Fibroblast of lung (primary cell): ENCODE data around the gene BABAM2. TPM values are rescaled to one million over a fixed set of nuclear protein-coding genes. Genes with fewer than 3 reads are reported as not detected.

Source experiments
- DNase-seq, 2 donors: peaks; one replicate each; pipeline versions ENCODE4 v3.0.0 to v3.0.0-alpha.2; 2010; ENCODE audit warnings: low read depth in 2 of 2
- H2AFZ ChIP-seq: 2 replicates; pipeline ENCODE4 v1.5.1; 2012; ENCODE audit warnings: low read length, control low read depth, inconsistent platforms
- H3K27ac ChIP-seq: 2 replicates; pipeline ENCODE4 v1.5.1; 2011; ENCODE audit warnings: low read length, control low read depth; ENCODE audit not compliant: insufficient read depth
- H3K27me3 ChIP-seq: 2 replicates; pipeline ENCODE4 v1.5.1; 2011; ENCODE audit warnings: mild to moderate bottlenecking, low read length; ENCODE audit not compliant: control insufficient read depth, insufficient read depth
- H3K36me3 ChIP-seq: 2 replicates; pipeline ENCODE4 v1.5.1; 2011; ENCODE audit warnings: low read length; ENCODE audit not compliant: control insufficient read depth, insufficient read depth
- H3K4me1 ChIP-seq: 2 replicates; pipeline ENCODE4 v1.5.1; 2011; ENCODE audit warnings: low read length; ENCODE audit not compliant: control insufficient read depth, insufficient read depth; ENCODE audit errors: extremely low read depth
- H3K4me2 ChIP-seq: 2 replicates; pipeline ENCODE4 v1.5.1; 2011; ENCODE audit warnings: low read length, control low read depth; ENCODE audit not compliant: insufficient read depth; ENCODE audit errors: extremely low read depth
- H3K4me3 ChIP-seq, 4 experiments: fragments of 200-600 bp in 1 of 4; sonication (generic) in 1 of 4; replicated peaks in 1 of 4; 2 replicates each; pipeline ENCODE4 v1.5.1; 2011 to 2016; ENCODE audit warnings: low read length in 4 of 4, low read depth in 3 of 4, mild to moderate bottlenecking in 3 of 4, control low read depth in 2 of 4, inconsistent platforms in 1 of 4, mixed read lengths in 1 of 4; ENCODE audit not compliant: insufficient read depth in 1 of 4; ENCODE audit errors: control extremely low read depth in 1 of 4
- H3K79me2 ChIP-seq: 2 replicates; pipeline ENCODE4 v1.5.1; 2012; ENCODE audit warnings: mild to moderate bottlenecking, low read length, inconsistent platforms; ENCODE audit not compliant: control insufficient read depth, insufficient read depth
- H3K9ac ChIP-seq: 2 replicates; pipeline ENCODE4 v1.5.1; 2011; ENCODE audit warnings: mild to moderate bottlenecking, low read length, control low read depth; ENCODE audit not compliant: insufficient read depth
- H3K9me3 ChIP-seq: 2 replicates; pipeline ENCODE4 v1.5.1; 2012; ENCODE audit warnings: low read depth, low read length; ENCODE audit not compliant: control insufficient read depth, insufficient read depth
- H4K20me1 ChIP-seq: 2 replicates; pipeline ENCODE4 v1.5.1; 2011; ENCODE audit warnings: low read length; ENCODE audit not compliant: control insufficient read depth, insufficient read depth; ENCODE audit errors: extremely low read depth
- EZH2 ChIP-seq: IDR thresholded peaks from 2 replicates; pipeline ENCODE4 v1.5.1; 2012; ENCODE audit warnings: low read length, control low read depth, mild to moderate bottlenecking; ENCODE audit errors: missing control alignments
- polyA plus RNA-seq, 2 donors: library from polyadenylated mRNA; depleted of rRNA in 1 of 2; stranded (reverse) in 1 of 2; unstranded in 1 of 2; fragments of >200 nt; gene quantifications; 2 replicates each; pipeline ENCODE4 v1.2.1, GENCODE V29; 2011 to 2012; ENCODE audit warnings: missing spikeins in 1 of 2
- total RNA-seq: library from RNA; depleted of rRNA; stranded (reverse); fragments of >200 nt; gene quantifications from 2 replicates; pipeline ENCODE4 v1.2.1, GENCODE V29; 2014
- TF ChIP-seq, protein P1 (sequence below), 2 donors: IDR thresholded peaks in 1 of 2; conservative IDR thresholded peaks in 1 of 2; 1 replicate in 1 of 2; 2 replicates in 1 of 2; pipeline ENCODE4 v1.5.1; 2011 to 2012; ENCODE audit warnings: low read length in 2 of 2, control low read depth in 1 of 2, inconsistent platforms in 1 of 2, low read depth in 1 of 2, mild to moderate bottlenecking in 1 of 2

BABAM2 gene
- total and polyA plus RNA-seq, 2 donors (not counting 1 experiment from before 2014, with no cell fraction given) = 25.6 to 33.4 TPM

DNA sequence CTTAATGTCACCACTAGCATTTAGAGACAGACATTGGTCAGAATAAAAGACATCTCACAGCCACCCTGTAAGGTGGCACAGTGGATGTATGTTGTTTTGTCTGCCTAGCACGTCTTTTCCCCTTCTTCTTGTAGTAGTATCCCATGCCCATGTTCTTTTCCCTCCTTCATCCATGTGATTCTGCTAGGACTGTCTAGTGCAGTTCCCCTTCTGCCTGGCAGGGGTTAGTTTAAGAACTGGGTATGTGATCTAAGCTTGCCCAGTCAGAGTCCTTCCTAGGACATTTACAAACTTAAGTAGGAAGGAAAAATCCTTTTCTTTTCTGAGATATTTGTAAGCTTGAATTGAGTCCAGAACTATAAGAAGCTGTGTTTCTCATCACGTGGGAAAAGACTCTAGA, 172.3 kb downstream of the BABAM2 start:
- H3K27me3 ChIP-seq = no peaks in the 10 kb centered on the region
- no peak overlapping the region for H3K9ac ChIP-seq
- TF ChIP-seq, protein P1, sequence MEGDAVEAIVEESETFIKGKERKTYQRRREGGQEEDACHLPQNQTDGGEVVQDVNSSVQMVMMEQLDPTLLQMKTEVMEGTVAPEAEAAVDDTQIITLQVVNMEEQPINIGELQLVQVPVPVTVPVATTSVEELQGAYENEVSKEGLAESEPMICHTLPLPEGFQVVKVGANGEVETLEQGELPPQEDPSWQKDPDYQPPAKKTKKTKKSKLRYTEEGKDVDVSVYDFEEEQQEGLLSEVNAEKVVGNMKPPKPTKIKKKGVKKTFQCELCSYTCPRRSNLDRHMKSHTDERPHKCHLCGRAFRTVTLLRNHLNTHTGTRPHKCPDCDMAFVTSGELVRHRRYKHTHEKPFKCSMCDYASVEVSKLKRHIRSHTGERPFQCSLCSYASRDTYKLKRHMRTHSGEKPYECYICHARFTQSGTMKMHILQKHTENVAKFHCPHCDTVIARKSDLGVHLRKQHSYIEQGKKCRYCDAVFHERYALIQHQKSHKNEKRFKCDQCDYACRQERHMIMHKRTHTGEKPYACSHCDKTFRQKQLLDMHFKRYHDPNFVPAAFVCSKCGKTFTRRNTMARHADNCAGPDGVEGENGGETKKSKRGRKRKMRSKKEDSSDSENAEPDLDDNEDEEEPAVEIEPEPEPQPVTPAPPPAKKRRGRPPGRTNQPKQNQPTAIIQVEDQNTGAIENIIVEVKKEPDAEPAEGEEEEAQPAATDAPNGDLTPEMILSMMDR (conservative IDR thresholded peaks at IDR 0.05 in 1 of 2, IDR thresholded peaks at IDR 0.05 in 1 of 2; ENCODE audit: low read depth in 1 of 2, low read length in 2 of 2) = no peak
- no peak for TF ChIP-seq EZH2
- no peak overlapping the region for H3K4me2 ChIP-seq
- H3K9me3 ChIP-seq = no peaks in the 10 kb centered on the region
- no peaks in the 10 kb centered on the region for H3K36me3 ChIP-seq
- DNase-seq = peak in 1 of 2 donors; percentile 27
- H2AFZ ChIP-seq = no peak overlapping the region
- no peaks in the 10 kb centered on the region for H3K79me2 ChIP-seq
- no peak overlapping the region for H3K4me3 ChIP-seq
- no peak overlapping the region for H3K27ac ChIP-seq
- no peaks in the 10 kb centered on the region for H3K4me1 ChIP-seq
- H4K20me1 ChIP-seq = no peaks in the 10 kb centered on the region

DNA sequence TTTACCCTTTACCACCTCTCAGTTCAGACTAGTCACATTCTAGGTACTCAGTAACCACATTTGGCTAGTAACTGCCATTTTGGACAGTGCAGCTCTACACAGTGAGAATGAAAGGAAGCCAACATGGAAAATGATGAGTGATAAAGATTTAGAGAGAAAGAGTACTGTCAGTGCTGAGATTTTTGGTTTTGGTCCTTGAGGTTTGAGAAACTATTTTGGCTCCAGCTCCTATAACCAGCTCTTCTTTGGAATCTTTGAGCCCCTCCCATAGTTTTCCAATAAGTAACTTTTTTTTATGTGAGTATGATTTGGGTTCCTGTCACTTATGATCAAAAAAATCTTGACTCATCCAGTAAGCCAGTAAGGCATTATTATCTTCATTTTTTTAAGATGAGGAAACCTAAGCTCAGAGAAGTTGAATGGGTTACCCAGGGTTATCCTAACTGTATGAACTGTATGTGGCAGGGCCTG, 173.0 kb downstream of the BABAM2 start:
- no peaks in the 10 kb centered on the region for H3K79me2 ChIP-seq
- no peak overlapping the region for H3K4me2 ChIP-seq
- no peaks in the 10 kb centered on the region for H3K4me1 ChIP-seq
- no peaks in the 10 kb centered on the region for H3K9me3 ChIP-seq
- H3K27me3 ChIP-seq = no peaks in the 10 kb centered on the region
- TF ChIP-seq, protein P1 (conservative IDR thresholded peaks at IDR 0.05 in 1 of 2, IDR thresholded peaks at IDR 0.05 in 1 of 2; ENCODE audit: low read depth in 1 of 2, low read length in 2 of 2) = no peak
- no peak for TF ChIP-seq EZH2
- H3K4me3 ChIP-seq = no peak overlapping the region
- H3K9ac ChIP-seq = no peak overlapping the region
- no peak overlapping the region for H3K27ac ChIP-seq
- H2AFZ ChIP-seq = no peak overlapping the region
- no peaks in the 10 kb centered on the region for H3K36me3 ChIP-seq
- DNase-seq = peak in 1 of 2 donors; percentile 72
- no peaks in the 10 kb centered on the region for H4K20me1 ChIP-seq

DNA sequence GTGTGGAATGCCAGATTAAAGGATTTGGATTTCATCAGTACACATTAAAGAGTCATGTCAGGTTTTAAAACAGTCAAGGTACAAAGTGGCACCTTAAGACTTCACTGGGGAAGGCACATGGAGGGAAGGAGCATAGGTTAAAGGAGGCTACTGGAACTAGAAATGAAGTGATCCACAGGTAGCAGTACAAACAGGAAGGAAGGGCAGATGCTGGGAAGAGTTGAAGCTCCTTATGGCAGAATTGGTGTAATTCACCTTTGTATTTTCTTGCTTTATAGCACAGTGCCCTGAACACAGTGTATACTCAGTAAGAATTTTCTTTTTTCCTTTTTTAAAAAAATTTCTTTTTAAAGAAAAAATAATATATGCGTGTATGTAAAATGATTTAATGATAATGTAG, 177.1 kb downstream of the BABAM2 start:
- no peak overlapping the region for H2AFZ ChIP-seq
- no peaks in the 10 kb centered on the region for H4K20me1 ChIP-seq
- no peak overlapping the region for H3K27ac ChIP-seq
- H3K27me3 ChIP-seq = no peaks in the 10 kb centered on the region
- H3K4me2 ChIP-seq = no peak overlapping the region
- no peaks in the 10 kb centered on the region for H3K79me2 ChIP-seq
- H3K4me3 ChIP-seq = no peak overlapping the region
- H3K9me3 ChIP-seq = no peaks in the 10 kb centered on the region
- H3K4me1 ChIP-seq = no peaks in the 10 kb centered on the region
- DNase-seq = no peak
- TF ChIP-seq EZH2 = no peak
- TF ChIP-seq, protein P1 (conservative IDR thresholded peaks at IDR 0.05 in 1 of 2, IDR thresholded peaks at IDR 0.05 in 1 of 2; ENCODE audit: low read depth in 1 of 2, low read length in 2 of 2) = no peak
- H3K36me3 ChIP-seq = no peaks in the 10 kb centered on the region
- no peak overlapping the region for H3K9ac ChIP-seq
